NCI-H1694 (cell line): Measurements from ENCODE around the gene IL18RAP.

ENCODE experiments used
- DNase-seq: peaks from one replicate; lab custom pipeline; 2025; lab: John Stamatoyannopoulos, UW

IL18RAP gene

GRCh38 chr2:102422910-102423309 is at the start of gene IL18RAP:
TSS of gene IL18RAP (plus strand) at chr2:102423160. CDS start at chr2:102423278, 118 bp downstream.
- no peak for DNase-seq

- no peak for DNase-seq
Measured at GRCh38 chr2:102376052-102376591, 46.8 kb upstream of the IL18RAP start.

GRCh38 chr2:102383722-102384121 is 39.2 kb upstream of the IL18RAP start:
- no peak for DNase-seq

GRCh38 chr2:102385522-102385921 is 37.4 kb upstream of the IL18RAP start:
- no peak for DNase-seq

- no peak for DNase-seq
Measured at GRCh38 chr2:102386004-102386403, 37.0 kb upstream of the IL18RAP start.

GRCh38 chr2:102386867-102387541 is 36.0 kb upstream of the IL18RAP start:
- no peak for DNase-seq

GRCh38 chr2:102387763-102388546 is 35.0 kb upstream of the IL18RAP start:
- no peak for DNase-seq

GRCh38 chr2:102391565-102391964 is 31.4 kb upstream of the IL18RAP start:
- DNase-seq: no peak

GRCh38 chr2:102392096-102392495 is 30.9 kb upstream of the IL18RAP start:
- DNase-seq: no peak

- no peak for DNase-seq
Measured at GRCh38 chr2:102392942-102393341, 30.0 kb upstream of the IL18RAP start.

GRCh38 chr2:102396012-102396411 is 26.9 kb upstream of the IL18RAP start:
- DNase-seq: no peak

- no peak for DNase-seq
Measured at GRCh38 chr2:102397209-102397608, 25.8 kb upstream of the IL18RAP start.

- no peak for DNase-seq
Measured at GRCh38 chr2:102399499-102400141, 23.3 kb upstream of the IL18RAP start.

- no peak for DNase-seq
Measured at GRCh38 chr2:102401456-102401855, 21.5 kb upstream of the IL18RAP start.

GRCh38 chr2:102401865-102402264 is 21.1 kb upstream of the IL18RAP start:
- no peak for DNase-seq

- DNase-seq: no peak
Measured at GRCh38 chr2:102410952-102411351, 12.0 kb upstream of the IL18RAP start.

- DNase-seq: no peak
Measured at GRCh38 chr2:102412199-102412598, 10.8 kb upstream of the IL18RAP start.

- no peak for DNase-seq
Measured at GRCh38 chr2:102417946-102418345, 5.0 kb upstream of the IL18RAP start.

GRCh38 chr2:102418421-102418961 is 4.5 kb upstream of the IL18RAP start:
- no peak for DNase-seq

- no peak for DNase-seq
Measured at GRCh38 chr2:102420290-102420689, 2.7 kb upstream of the IL18RAP start.

- no peak for DNase-seq
Measured at GRCh38 chr2:102421890-102422759, 835 bp upstream of the IL18RAP start.
